ENCODE measurements around the gene CX3CL1.

The CX3CL1 gene

GRCh38 chr16:57416084-57416483 lies 43.8 kb downstream of the CX3CL1 start:
- no peak for ATAC-seq
- TF ChIP-seq ZFP3 (CRISPR knock-in tag; IDR thresholded peaks at IDR 0.05) (no peak), RARB (CRISPR knock-in tag; IDR thresholded peaks at IDR 0.05) (no peak), CSDC2 (CRISPR knock-in tag; IDR thresholded peaks at IDR 0.05) (no peak), SNAI2 (CRISPR knock-in tag; IDR thresholded peaks at IDR 0.05) (no peak), ARNTL (CRISPR knock-in tag; IDR thresholded peaks at IDR 0.05; ENCODE audit: borderline replicate concordance, low read depth) (no peak), ISL1 (CRISPR knock-in tag; IDR thresholded peaks at IDR 0.05) (no peak), TCF4 (CRISPR knock-in tag; IDR thresholded peaks at IDR 0.05; ENCODE audit: borderline replicate concordance) (no peak), ESRRG (CRISPR knock-in tag; IDR thresholded peaks at IDR 0.05) (no peak), ZFP30 (CRISPR knock-in tag; IDR thresholded peaks at IDR 0.05) (no peak), ZNF565 (CRISPR knock-in tag; conservative IDR thresholded peaks at IDR 0.05; ENCODE audit: low read depth) (no peak), BACH2 (CRISPR knock-in tag; IDR thresholded peaks at IDR 0.05; ENCODE audit: borderline replicate concordance) (no peak), OSR1 (CRISPR knock-in tag; IDR thresholded peaks at IDR 0.05) (no peak), ZC3H10 (CRISPR knock-in tag; IDR thresholded peaks at IDR 0.05) (no peak), PATZ1 (CRISPR knock-in tag; IDR thresholded peaks at IDR 0.05; ENCODE audit: borderline replicate concordance) (no peak), GLIS3 (CRISPR knock-in tag; IDR thresholded peaks at IDR 0.05) (no peak), PPARA (CRISPR knock-in tag; IDR thresholded peaks at IDR 0.05; ENCODE audit: borderline replicate concordance) (no peak), TOX (CRISPR knock-in tag; IDR thresholded peaks at IDR 0.05; ENCODE audit: borderline replicate concordance) (no peak), TSHZ2 (CRISPR knock-in tag; IDR thresholded peaks at IDR 0.05) (no peak), CSRNP3 (CRISPR knock-in tag; IDR thresholded peaks at IDR 0.05) (no peak), ZNF70 (CRISPR knock-in tag; IDR thresholded peaks at IDR 0.05) (no peak)

- no peak for ATAC-seq
- TF ChIP-seq BACH2 (CRISPR knock-in tag; IDR thresholded peaks at IDR 0.05; ENCODE audit: borderline replicate concordance) (no peak), ZNF8 (CRISPR knock-in tag; IDR thresholded peaks at IDR 0.05) (no peak), PATZ1 (CRISPR knock-in tag; IDR thresholded peaks at IDR 0.05; ENCODE audit: borderline replicate concordance) (no peak), CSDC2 (CRISPR knock-in tag; IDR thresholded peaks at IDR 0.05) (no peak), RARB (CRISPR knock-in tag; IDR thresholded peaks at IDR 0.05) (no peak), ISL1 (CRISPR knock-in tag; IDR thresholded peaks at IDR 0.05) (no peak), ZC3H10 (CRISPR knock-in tag; IDR thresholded peaks at IDR 0.05) (no peak), ARNTL (CRISPR knock-in tag; IDR thresholded peaks at IDR 0.05; ENCODE audit: borderline replicate concordance, low read depth) (no peak), ZFP3 (CRISPR knock-in tag; IDR thresholded peaks at IDR 0.05) (no peak), ESRRG (CRISPR knock-in tag; IDR thresholded peaks at IDR 0.05) (no peak), TOX (CRISPR knock-in tag; IDR thresholded peaks at IDR 0.05; ENCODE audit: borderline replicate concordance) (no peak), ZNF70 (CRISPR knock-in tag; IDR thresholded peaks at IDR 0.05) (no peak), SNAI2 (CRISPR knock-in tag; IDR thresholded peaks at IDR 0.05) (no peak), CSRNP3 (CRISPR knock-in tag; IDR thresholded peaks at IDR 0.05) (no peak), ZNF565 (CRISPR knock-in tag; conservative IDR thresholded peaks at IDR 0.05; ENCODE audit: low read depth) (no peak)
Measured at GRCh38 chr16:57419506-57419905, 47.2 kb downstream of the CX3CL1 start.

Measured in SK-N-SH treated with all-trans-retinoic acid at 6 μM for 48 hours (cell line).